GM12873 (cell line): ENCODE data around the gene PRPF6.
A peak's percentile ranks its signal among the peaks of the same experiment; 100 is the strongest.

Source experiments
- TF ChIP-seq, protein P1 (sequence below): IDR thresholded peaks from 2 replicates; pipeline ENCODE4 v1.5.1; 2012; ENCODE audit warnings: low read depth, mild to moderate bottlenecking, moderate library complexity, low read length, control low read depth; ENCODE audit not compliant: insufficient read depth; ENCODE audit errors: missing control alignments

The PRPF6 gene

DNA sequence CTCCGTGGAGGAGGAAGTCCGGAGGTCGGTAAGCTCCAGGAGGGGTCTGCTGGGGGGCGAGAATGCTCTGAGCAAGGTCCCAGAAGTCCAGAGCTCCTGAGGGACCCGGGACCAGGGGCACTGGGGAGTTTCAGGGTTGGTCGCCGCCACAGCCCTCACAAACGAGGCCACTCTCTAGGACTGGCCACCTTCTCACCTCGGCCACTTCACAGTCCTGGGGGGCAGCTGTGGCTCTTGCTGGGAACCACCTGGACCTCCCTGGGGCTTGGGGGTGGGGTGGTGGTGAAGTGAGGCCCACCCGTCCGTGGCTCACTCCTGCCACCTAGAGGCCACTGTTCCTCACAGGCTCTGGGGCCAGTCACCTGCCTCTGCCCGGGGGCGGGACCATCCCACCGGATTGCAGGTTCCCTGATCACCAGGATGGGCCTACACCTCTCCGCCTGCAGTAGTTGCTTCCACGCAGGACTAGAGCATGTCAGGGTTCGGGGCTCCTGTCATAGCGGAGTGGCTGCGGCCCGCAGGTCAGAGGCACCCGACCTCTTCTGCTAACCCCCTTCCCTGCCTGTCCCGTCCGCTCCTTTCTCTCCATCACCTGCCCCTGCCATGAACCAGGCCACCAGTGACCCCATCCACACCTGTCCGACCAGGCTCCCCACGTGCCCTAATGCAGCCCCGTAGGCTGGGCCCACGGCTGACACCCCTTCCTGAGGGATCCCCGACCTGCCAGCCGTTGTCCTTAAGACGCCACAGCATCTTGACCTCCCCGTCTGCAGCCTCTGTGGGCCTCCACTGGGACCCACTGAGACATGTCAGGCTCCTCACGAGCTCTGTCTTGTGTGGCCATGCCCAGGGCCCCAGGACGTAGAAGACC lies 76.9 kb downstream of the PRPF6 start:
- TF ChIP-seq, protein P1, sequence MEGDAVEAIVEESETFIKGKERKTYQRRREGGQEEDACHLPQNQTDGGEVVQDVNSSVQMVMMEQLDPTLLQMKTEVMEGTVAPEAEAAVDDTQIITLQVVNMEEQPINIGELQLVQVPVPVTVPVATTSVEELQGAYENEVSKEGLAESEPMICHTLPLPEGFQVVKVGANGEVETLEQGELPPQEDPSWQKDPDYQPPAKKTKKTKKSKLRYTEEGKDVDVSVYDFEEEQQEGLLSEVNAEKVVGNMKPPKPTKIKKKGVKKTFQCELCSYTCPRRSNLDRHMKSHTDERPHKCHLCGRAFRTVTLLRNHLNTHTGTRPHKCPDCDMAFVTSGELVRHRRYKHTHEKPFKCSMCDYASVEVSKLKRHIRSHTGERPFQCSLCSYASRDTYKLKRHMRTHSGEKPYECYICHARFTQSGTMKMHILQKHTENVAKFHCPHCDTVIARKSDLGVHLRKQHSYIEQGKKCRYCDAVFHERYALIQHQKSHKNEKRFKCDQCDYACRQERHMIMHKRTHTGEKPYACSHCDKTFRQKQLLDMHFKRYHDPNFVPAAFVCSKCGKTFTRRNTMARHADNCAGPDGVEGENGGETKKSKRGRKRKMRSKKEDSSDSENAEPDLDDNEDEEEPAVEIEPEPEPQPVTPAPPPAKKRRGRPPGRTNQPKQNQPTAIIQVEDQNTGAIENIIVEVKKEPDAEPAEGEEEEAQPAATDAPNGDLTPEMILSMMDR, result peak; percentile 95

DNA sequence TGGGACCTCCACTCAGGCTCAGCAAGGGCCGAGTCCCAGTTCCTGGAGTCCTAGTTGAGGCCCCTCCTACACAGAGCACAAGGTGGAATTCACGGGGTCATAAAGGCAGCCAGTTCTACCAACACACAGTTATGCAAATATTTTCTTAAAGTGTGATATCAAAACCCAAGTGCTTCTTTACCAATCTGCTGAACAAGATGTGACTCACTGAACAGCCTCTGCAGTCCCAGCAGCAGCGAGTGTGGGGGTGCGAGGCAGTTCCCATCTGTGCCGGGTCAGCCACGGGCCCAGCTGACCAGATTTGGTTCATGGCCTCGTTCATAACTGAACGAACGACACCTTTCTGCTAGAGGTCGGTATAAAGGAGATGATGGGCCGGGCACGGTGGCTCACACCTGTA lies 77.6 kb downstream of the PRPF6 start:
- TF ChIP-seq, protein P1, result no peak

DNA sequence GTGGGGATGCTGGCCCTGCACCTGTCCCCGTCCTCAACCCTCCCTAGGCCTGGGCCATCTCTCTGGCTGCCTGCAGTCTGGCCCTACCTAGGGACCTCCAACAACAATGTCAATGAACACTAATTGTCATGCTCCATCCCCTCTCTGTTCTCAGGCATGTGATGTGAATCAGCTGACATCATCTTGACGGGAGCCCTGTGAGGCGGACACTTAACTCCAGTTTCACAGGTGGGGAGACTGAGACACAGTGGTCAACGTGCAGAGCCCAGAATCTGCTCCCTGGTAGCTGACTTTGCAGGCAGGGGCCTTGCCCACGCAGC lies 81.3 kb downstream of the PRPF6 start:
- TF ChIP-seq, protein P1, result no peak

DNA sequence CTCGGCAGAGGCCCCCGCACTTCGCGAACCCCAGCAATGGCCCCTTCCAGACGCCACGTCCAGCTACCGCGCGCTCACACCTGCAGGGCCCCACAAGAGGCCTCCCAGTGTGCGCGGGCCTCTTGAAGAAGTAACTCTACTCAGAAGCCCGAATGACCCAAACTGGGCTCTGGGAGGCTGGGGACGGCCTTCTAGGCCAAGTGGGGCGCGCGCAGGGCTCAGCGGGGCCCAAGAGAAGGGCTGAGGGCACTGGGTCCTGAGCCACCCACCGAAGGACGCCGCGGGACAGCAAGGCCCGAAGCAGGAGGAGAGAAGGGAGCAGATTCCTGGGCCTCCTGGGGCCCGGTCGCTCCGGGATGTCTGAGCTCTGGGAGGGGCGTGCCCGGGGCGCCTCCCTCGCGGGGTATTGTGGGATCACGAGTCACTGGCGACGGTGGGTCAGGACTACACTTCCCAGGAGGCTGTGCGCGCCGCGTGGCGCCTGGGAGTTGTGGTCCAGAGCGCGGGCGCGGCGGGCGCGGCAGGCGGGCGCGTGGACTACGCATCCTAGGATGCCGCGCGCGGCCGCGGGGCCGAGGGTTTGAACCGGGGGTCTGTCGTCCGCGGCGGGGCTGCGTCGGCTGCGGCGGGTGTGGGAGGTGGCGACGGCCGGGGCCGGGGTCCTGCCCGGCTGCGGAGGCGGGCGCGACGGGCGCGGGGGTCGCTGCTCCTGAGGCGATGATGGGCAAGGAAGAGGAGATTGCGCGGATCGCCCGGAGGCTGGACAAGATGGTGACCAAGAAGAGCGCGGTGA lies 81.9 kb downstream of the PRPF6 start, which contains the start of gene TCEA2:
Gene TCEA2, plus strand, starts transcription at position 603 of the 793 bp plus-strand sequence. Its CDS starts 115 bp downstream, at position 718.
- TF ChIP-seq, protein P1, result no peak

DNA sequence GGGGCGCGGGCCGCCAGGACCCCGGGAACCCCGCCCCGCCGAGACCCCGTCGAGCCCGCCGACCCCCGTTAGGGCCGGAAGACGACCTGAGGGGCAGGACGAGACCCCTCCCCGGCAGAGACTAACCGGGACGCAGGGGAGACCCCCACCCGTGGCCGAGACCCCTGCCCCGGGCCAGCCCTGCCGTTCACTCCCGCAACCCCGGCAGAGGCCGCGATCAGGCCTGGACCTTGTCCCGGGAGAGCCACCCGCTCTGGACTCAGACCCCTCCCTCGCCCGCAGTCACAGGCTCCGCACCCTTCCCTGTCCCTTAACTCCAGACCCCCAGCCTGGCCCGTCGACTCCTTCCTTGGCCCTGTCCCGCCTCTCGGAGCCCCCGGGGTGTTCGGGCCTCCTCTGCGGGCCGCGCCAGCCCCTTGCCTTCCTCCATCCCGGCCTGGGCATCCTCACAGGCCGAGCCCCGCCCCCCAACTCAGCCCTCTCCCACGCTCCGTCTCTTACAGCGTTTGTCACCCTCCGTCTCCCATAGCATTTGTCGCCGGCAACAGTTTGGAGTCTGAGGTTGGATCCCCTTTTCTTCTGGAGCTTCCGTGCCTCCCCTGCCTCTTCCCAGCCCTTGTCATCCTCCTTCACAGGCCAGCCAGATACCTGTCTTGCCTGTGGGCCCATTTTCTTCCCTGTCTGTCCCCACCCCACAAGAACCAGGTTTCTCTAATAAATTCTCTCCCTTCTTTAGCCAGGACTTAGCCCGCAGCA lies 82.6 kb downstream of the PRPF6 start:
- TF ChIP-seq, protein P1, result no peak

DNA sequence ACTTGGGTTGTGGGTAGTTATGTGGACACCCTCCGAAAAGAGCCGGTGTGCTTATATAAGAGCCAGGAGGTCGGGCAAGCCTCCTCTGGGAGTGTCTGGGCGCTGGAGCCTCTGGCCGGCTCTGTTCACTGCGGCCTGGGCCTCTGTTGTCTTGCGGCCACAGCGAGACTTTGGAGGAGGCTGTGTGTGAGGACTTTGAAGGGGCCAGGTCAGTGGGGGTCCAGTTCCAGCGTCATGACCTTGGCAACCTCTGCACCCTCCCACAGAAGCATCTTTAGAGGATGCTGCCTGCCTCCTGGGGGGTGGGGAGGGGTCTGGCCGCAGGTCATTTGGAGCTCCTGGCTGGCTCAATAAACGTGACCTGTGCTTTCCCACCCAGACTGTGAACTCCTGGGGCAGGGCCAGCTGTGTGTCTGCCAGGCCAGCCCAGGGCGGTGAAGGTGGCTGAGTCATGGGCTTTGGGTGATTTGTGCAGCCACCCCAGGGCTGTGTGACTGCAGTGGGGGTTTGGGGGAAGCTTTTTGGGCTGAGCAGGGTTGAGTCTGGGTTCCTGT lies 83.3 kb downstream of the PRPF6 start:
- TF ChIP-seq, protein P1, result no peak
